ENCODE data around the gene SPON1.

SPON1 gene

GRCh38 chr11:13958641-13959400, 3.7 kb upstream of the SPON1 start:
- TF ChIP-seq, protein P1, sequence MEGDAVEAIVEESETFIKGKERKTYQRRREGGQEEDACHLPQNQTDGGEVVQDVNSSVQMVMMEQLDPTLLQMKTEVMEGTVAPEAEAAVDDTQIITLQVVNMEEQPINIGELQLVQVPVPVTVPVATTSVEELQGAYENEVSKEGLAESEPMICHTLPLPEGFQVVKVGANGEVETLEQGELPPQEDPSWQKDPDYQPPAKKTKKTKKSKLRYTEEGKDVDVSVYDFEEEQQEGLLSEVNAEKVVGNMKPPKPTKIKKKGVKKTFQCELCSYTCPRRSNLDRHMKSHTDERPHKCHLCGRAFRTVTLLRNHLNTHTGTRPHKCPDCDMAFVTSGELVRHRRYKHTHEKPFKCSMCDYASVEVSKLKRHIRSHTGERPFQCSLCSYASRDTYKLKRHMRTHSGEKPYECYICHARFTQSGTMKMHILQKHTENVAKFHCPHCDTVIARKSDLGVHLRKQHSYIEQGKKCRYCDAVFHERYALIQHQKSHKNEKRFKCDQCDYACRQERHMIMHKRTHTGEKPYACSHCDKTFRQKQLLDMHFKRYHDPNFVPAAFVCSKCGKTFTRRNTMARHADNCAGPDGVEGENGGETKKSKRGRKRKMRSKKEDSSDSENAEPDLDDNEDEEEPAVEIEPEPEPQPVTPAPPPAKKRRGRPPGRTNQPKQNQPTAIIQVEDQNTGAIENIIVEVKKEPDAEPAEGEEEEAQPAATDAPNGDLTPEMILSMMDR (IDR thresholded peaks at IDR 0.05) = no peak
- no peak for TF ChIP-seq ZFX (IDR thresholded peaks at IDR 0.05; ENCODE audit: borderline replicate concordance)
- H3K27ac ChIP-seq = no peak overlapping the region

DNA sequence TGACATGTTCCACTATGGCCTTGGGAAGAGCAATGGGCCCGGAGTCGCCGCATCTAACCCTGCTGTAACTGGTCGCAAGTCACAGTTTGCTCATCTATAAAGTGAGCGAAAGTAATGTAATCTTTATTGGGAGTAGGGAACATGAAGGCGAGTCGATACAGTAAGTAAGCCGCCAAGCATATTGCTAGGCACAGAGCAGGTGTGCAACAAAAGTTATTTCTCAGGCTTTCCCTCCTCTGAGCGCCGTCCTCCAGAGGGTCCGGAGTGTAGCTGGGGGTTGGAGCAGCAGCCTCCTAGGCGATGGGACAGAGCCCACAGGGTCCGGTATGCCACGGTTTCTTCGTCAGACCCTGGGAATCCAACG, 343 bp upstream of the SPON1 start:
- H3K27ac ChIP-seq = no peak overlapping the region

GRCh38 chr11:13963169-13963948, 836 bp downstream of the SPON1 start:
- H3K27ac ChIP-seq = no peak overlapping the region
- no peak for TF ChIP-seq ZFX (IDR thresholded peaks at IDR 0.05; ENCODE audit: borderline replicate concordance)
- TF ChIP-seq, protein P1 (IDR thresholded peaks at IDR 0.05) = no peak

More for the DNA sequence above, 343 bp upstream of the SPON1 start:
- TF ChIP-seq, protein P1 (IDR thresholded peaks at IDR 0.05) = no peak
- no peak for TF ChIP-seq ZFX (IDR thresholded peaks at IDR 0.05; ENCODE audit: borderline replicate concordance)

GRCh38 chr11:13963949-13964770, 1.6 kb downstream of the SPON1 start:
- no peak overlapping the region for H3K27ac ChIP-seq
- no peak for TF ChIP-seq ZFX (IDR thresholded peaks at IDR 0.05; ENCODE audit: borderline replicate concordance)
- TF ChIP-seq, protein P1 (IDR thresholded peaks at IDR 0.05) = peak; percentile 38

GRCh38 chr11:13964771-13965074, 2.2 kb downstream of the SPON1 start:
- TF ChIP-seq, protein P1 (IDR thresholded peaks at IDR 0.05) = no peak
- no peak for TF ChIP-seq ZFX (IDR thresholded peaks at IDR 0.05; ENCODE audit: borderline replicate concordance)
- H3K27ac ChIP-seq = no peak overlapping the region

DNA sequence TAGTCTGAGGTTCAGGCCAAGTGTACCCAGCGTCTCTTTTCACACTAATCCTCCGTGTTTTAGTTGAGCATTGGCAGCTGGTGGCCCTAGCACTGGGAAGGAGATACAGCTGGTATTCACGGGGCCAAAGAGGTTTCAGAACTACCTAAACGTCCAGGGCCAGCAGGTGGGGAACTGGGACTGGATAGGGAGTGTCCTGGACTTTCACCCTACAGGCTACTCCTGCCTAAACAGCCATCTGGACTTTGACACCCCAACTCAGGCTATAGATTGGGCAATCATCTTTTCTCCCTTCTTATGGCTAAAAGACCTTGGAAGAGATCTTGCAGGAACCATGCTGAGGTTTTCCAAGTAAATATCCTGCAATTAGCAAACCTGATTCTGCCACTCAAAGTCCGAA, 2.8 kb downstream of the SPON1 start:
- no peak for TF ChIP-seq ZFX (IDR thresholded peaks at IDR 0.05; ENCODE audit: borderline replicate concordance)
- H3K27ac ChIP-seq = no peak overlapping the region

- TF ChIP-seq ZFX (IDR thresholded peaks at IDR 0.05; ENCODE audit: borderline replicate concordance) = no peak
- TF ChIP-seq, protein P1 (IDR thresholded peaks at IDR 0.05) = no peak
Measured at GRCh38 chr11:13966013-13966412, 3.5 kb downstream of the SPON1 start.

More at GRCh38 chr11:13966013-13966412, 3.5 kb downstream of the SPON1 start:
- H3K27ac ChIP-seq = no peak overlapping the region
